ENCODE measurements around the gene TTC28. TPM values are rescaled to one million over a fixed set of nuclear protein-coding genes. Genes with fewer than 3 reads are reported as not detected.

TTC28 gene
- total and polyA plus RNA-seq, 10 of the 15 experiments (the other 5 are each of a cell fraction or from before 2014, with no cell fraction given): 0.15 to 8.4 (median 1.4) TPM

- no peak overlapping the region for H3K9ac ChIP-seq (ENCODE audit: control insufficient read depth, insufficient read depth, low read length)
- in situ Hi-C loops (cut with MboI) (no loop called here), intact Hi-C loops (cut with micrococcal nuclease; ENCODE audit: unreplicated experiment) (no loop called here)
- ChIA-PET RAD21 (ENCODE audit: unreplicated experiment) (no interaction called here), POLR2A (no interaction called here), CTCF (no interaction called here), SMC1A (ENCODE audit: uncharacterized antibody, unreplicated experiment) (no interaction called here)
- no peak for FAIRE-seq
- no peak overlapping the region for H3K27ac ChIP-seq (ENCODE audit: control insufficient read depth, insufficient read depth)
- no peaks in the 10 kb centered on the region for H3K4me1 ChIP-seq (ENCODE audit: control insufficient read depth, insufficient read depth, low read length)
- H2AFZ ChIP-seq (ENCODE audit: control insufficient read depth, low read depth, low read length): no peak overlapping the region
- H3K27me3 ChIP-seq (replicated peaks in 1 of 2; ENCODE audit: control insufficient read depth in 2 of 2, insufficient read depth in 2 of 2, low read length in 1 of 2): no peaks in the 10 kb centered on the region
- H3K79me2 ChIP-seq (ENCODE audit: control insufficient read depth, insufficient read depth, low read length): no peaks in the 10 kb centered on the region
- BruUV-seq (replicated peaks): no TSS peak
- H3K4me3 ChIP-seq: no peak overlapping the region
- no peak for ATAC-seq
- no peaks in the 10 kb centered on the region for H3K36me3 ChIP-seq (ENCODE audit: control insufficient read depth in 2 of 2, insufficient read depth in 2 of 2, low read length in 1 of 2)
- no peaks in the 10 kb centered on the region for H3K9me3 ChIP-seq (replicated peaks; ENCODE audit: control insufficient read depth, insufficient read depth, low read length)
- no peak overlapping the region for H3K4me2 ChIP-seq (ENCODE audit: control insufficient read depth, insufficient read depth)
- TF ChIP-seq MTA2 (IDR thresholded peaks at IDR 0.05; ENCODE audit: low read depth) (no peak), TCF7 (IDR thresholded peaks at IDR 0.05; ENCODE audit: borderline replicate concordance) (no peak), CHD2 (IDR thresholded peaks at IDR 0.05; ENCODE audit: borderline replicate concordance, low read depth, low read length) (no peak), CEBPZ (IDR thresholded peaks at IDR 0.05; ENCODE audit: low read depth, low read length) (no peak)
- WGBS (ENCODE audit: insufficient coverage, insufficient replicate concordance, low lambda C conversion rate, missing lambda C conversion rate): 42% methylated on average over 3 of the region's 3 CpGs
- no peaks in the 10 kb centered on the region for H4K20me1 ChIP-seq (ENCODE audit: control insufficient read depth, insufficient read depth)
- no peak for DNase-seq (ENCODE audit: low read depth, low spot score)
Observed at GRCh38 chr22:28406246-28406645, 273.4 kb downstream of the TTC28 start.

GRCh38 chr22:28405588-28405987 is 274.1 kb downstream of the TTC28 start:
- Histone ChIP-seq H3K27ac (ENCODE audit: control insufficient read depth, insufficient read depth) (no peak overlapping the region), H3K4me1 (ENCODE audit: control insufficient read depth, insufficient read depth, low read length) (no peaks in the 10 kb centered on the region), H4K20me1 (ENCODE audit: control insufficient read depth, insufficient read depth) (no peaks in the 10 kb centered on the region), H2AFZ (ENCODE audit: control insufficient read depth, low read depth, low read length) (no peak overlapping the region), H3K36me3 (ENCODE audit: control insufficient read depth in 2 of 2, insufficient read depth in 2 of 2, low read length in 1 of 2) (no peaks in the 10 kb centered on the region), H3K4me3 (no peak overlapping the region), H3K4me2 (ENCODE audit: control insufficient read depth, insufficient read depth) (no peak overlapping the region), H3K9ac (ENCODE audit: control insufficient read depth, insufficient read depth, low read length) (no peak overlapping the region), H3K79me2 (ENCODE audit: control insufficient read depth, insufficient read depth, low read length) (no peaks in the 10 kb centered on the region), H3K27me3 (replicated peaks in 1 of 2; ENCODE audit: control insufficient read depth in 2 of 2, insufficient read depth in 2 of 2, low read length in 1 of 2) (no peaks in the 10 kb centered on the region), H3K9me3 (replicated peaks; ENCODE audit: control insufficient read depth, insufficient read depth, low read length) (no peaks in the 10 kb centered on the region)
- ATAC-seq (no peak), FAIRE-seq (no peak), DNase-seq (ENCODE audit: low read depth, low spot score) (no peak)
- intact Hi-C loops (cut with micrococcal nuclease; ENCODE audit: unreplicated experiment) (no loop called here), in situ Hi-C loops (cut with MboI) (no loop called here)
- ChIA-PET RAD21 (ENCODE audit: unreplicated experiment) (no interaction called here), CTCF (no interaction called here), POLR2A (no interaction called here), SMC1A (ENCODE audit: uncharacterized antibody, unreplicated experiment) (no interaction called here)
- TF ChIP-seq SMAD5 (IDR thresholded peaks at IDR 0.05; ENCODE audit: low read depth): no peak
- TF ChIP-seq STAT1 (conservative IDR thresholded peaks at IDR 0.05): no peak
- TF ChIP-seq TAF1 (IDR thresholded peaks at IDR 0.05; ENCODE audit: borderline replicate concordance, low read depth, low read length): no peak
- TF ChIP-seq TCF12 (IDR thresholded peaks at IDR 0.05; ENCODE audit: low read depth, low read length): no peak
- no peak for TF ChIP-seq YY1 (IDR thresholded peaks at IDR 0.05; ENCODE audit: low read depth, low read length)
- BruUV-seq (replicated peaks): no TSS peak

Measured in GM12878 (cell line).